Cerebellar cortex (tissue), 1 donor: ENCODE results near the gene DUSP6.
A peak's percentile ranks its signal among the peaks of the same experiment; 100 is the strongest.

Experiments used
- DNase-seq: peaks from one replicate; pipeline ENCODE4 v3.0.0-alpha.2; 2015; ENCODE audit warnings: low spot score

DUSP6 gene

GRCh38 chr12:89328151-89329030 lies 23.9 kb downstream of the DUSP6 start:
- DNase-seq: no peak

- no peak for DNase-seq
Observed at GRCh38 chr12:89327486-89328094, 24.7 kb downstream of the DUSP6 start.

GRCh38 chr12:89326239-89327040 lies 25.9 kb downstream of the DUSP6 start:
- no peak for DNase-seq

GRCh38 chr12:89325495-89325894 lies 26.8 kb downstream of the DUSP6 start:
- DNase-seq: no peak

- no peak for DNase-seq
Observed at GRCh38 chr12:89324437-89324836, 27.9 kb downstream of the DUSP6 start.

GRCh38 chr12:89323568-89324218 lies 28.6 kb downstream of the DUSP6 start:
- no peak for DNase-seq

- no peak for DNase-seq
Observed at GRCh38 chr12:89320735-89321134, 31.6 kb downstream of the DUSP6 start.

GRCh38 chr12:89319606-89320005 lies 32.7 kb downstream of the DUSP6 start:
- no peak for DNase-seq

- DNase-seq: no peak
Observed at GRCh38 chr12:89319122-89319521, 33.2 kb downstream of the DUSP6 start.

- peak; percentile 83 for DNase-seq
Observed at GRCh38 chr12:89316705-89317139, 35.6 kb downstream of the DUSP6 start.

- DNase-seq: no peak
Observed at GRCh38 chr12:89314060-89314761, 38.1 kb downstream of the DUSP6 start.

- DNase-seq: no peak
Observed at GRCh38 chr12:89311703-89312293, 40.5 kb downstream of the DUSP6 start.

- DNase-seq: no peak
Observed at GRCh38 chr12:89309815-89310214, 42.5 kb downstream of the DUSP6 start.

GRCh38 chr12:89309440-89309802 lies 42.9 kb downstream of the DUSP6 start:
- no peak for DNase-seq

GRCh38 chr12:89307474-89308253 lies 44.6 kb downstream of the DUSP6 start:
- no peak for DNase-seq

- DNase-seq: no peak
Observed at GRCh38 chr12:89306827-89307473, 45.4 kb downstream of the DUSP6 start.

GRCh38 chr12:89305373-89305772 lies 46.9 kb downstream of the DUSP6 start:
- DNase-seq: no peak

GRCh38 chr12:89299931-89300330 lies 52.4 kb downstream of the DUSP6 start:
- no peak for DNase-seq

- no peak for DNase-seq
Observed at GRCh38 chr12:89299417-89299816, 52.9 kb downstream of the DUSP6 start.
